ENCODE data around the gene TAPT1. TPM values are rescaled to one million over a fixed set of nuclear protein-coding genes. Genes with fewer than 3 reads are reported as not detected.

Gene TAPT1
- polyA plus RNA-seq, 4 donors, result 7.3 to 22.3 (median 13.6) TPM

GRCh38 chr4:16255730-16256129, 29.5 kb upstream of the TAPT1 start:
- WGBS, 3 donors, result 89 to 95% (median 91%) methylated on average over 2 of the region's 2 CpGs
- H3K27me3 ChIP-seq (ENCODE audit: control insufficient read depth in 3 of 3, insufficient read depth in 3 of 3, low read length in 3 of 3), result no peaks in the 10 kb centered on the region
- H3K9me3 ChIP-seq (ENCODE audit: control insufficient read depth in 2 of 2, insufficient read depth in 1 of 2, low read depth in 1 of 2, low read length in 1 of 2), result no peaks in the 10 kb centered on the region
- H3K36me3 ChIP-seq (ENCODE audit: control insufficient read depth in 3 of 3, insufficient read depth in 2 of 3, low read depth in 1 of 3, low read length in 3 of 3), result peaks cover 2 to 9% (median 3%) of the 10 kb centered on the region in 3 donors
- DNase-seq (no peak), FAIRE-seq (no peak)
- no peak overlapping the region for H3K4me3 ChIP-seq (ENCODE audit: low read depth in 1 of 3, low read length in 3 of 3)
- peaks cover 0 to 3% (median 0%) of the 10 kb centered on the region in 3 donors for H3K4me1 ChIP-seq (ENCODE audit: control insufficient read depth in 3 of 3, insufficient read depth in 2 of 3, low read depth in 1 of 3, low read length in 2 of 3)
- H3K27ac ChIP-seq (ENCODE audit: low read depth in 1 of 3, low read length in 2 of 3), result no peak overlapping the region

GRCh38 chr4:16253127-16253960, 27.1 kb upstream of the TAPT1 start:
- no peaks in the 10 kb centered on the region for H3K27me3 ChIP-seq (ENCODE audit: control insufficient read depth in 3 of 3, insufficient read depth in 3 of 3, low read length in 3 of 3)
- H3K9me3 ChIP-seq (ENCODE audit: control insufficient read depth in 2 of 2, insufficient read depth in 1 of 2, low read depth in 1 of 2, low read length in 1 of 2), result no peaks in the 10 kb centered on the region
- peaks cover 2 to 9% (median 3%) of the 10 kb centered on the region in 3 donors for H3K36me3 ChIP-seq (ENCODE audit: control insufficient read depth in 3 of 3, insufficient read depth in 2 of 3, low read depth in 1 of 3, low read length in 3 of 3)
- no peak for DNase-seq
- no peak overlapping the region for H3K4me3 ChIP-seq (ENCODE audit: low read depth in 1 of 3, low read length in 3 of 3)
- no peak for FAIRE-seq
- H3K27ac ChIP-seq (ENCODE audit: low read depth in 1 of 3, low read length in 2 of 3), result no peak overlapping the region
- 80 to 86% (median 82%) methylated on average over 2 of the region's 2 CpGs for WGBS, 3 donors
- H3K4me1 ChIP-seq (ENCODE audit: control insufficient read depth in 3 of 3, insufficient read depth in 2 of 3, low read depth in 1 of 3, low read length in 2 of 3), result peaks cover 0 to 4% (median 0%) of the 10 kb centered on the region in 3 donors

GRCh38 chr4:16250661-16251365, 24.5 kb upstream of the TAPT1 start:
- 56 to 82% (median 74%) methylated on average over 6 of the region's 6 CpGs for WGBS, 3 donors
- Histone ChIP-seq H3K9me3 (ENCODE audit: control insufficient read depth in 2 of 2, insufficient read depth in 1 of 2, low read depth in 1 of 2, low read length in 1 of 2) (no peaks in the 10 kb centered on the region), H3K4me3 (ENCODE audit: low read depth in 1 of 3, low read length in 3 of 3) (no peak overlapping the region), H3K27me3 (ENCODE audit: control insufficient read depth in 3 of 3, insufficient read depth in 3 of 3, low read length in 3 of 3) (no peaks in the 10 kb centered on the region), H3K27ac (ENCODE audit: low read depth in 1 of 3, low read length in 2 of 3) (peak overlapping the region in 1 of 3 donors; percentile 7), H3K4me1 (ENCODE audit: control insufficient read depth in 3 of 3, insufficient read depth in 2 of 3, low read depth in 1 of 3, low read length in 2 of 3) (peaks cover 0 to 4% (median 0%) of the 10 kb centered on the region in 3 donors), H3K36me3 (ENCODE audit: control insufficient read depth in 3 of 3, insufficient read depth in 2 of 3, low read depth in 1 of 3, low read length in 3 of 3) (peaks cover 0 to 6% (median 2%) of the 10 kb centered on the region in 3 donors)
- no peak for FAIRE-seq
- DNase-seq, result peak; percentile 74 to 81

- Histone ChIP-seq H3K4me1 (ENCODE audit: control insufficient read depth in 3 of 3, insufficient read depth in 2 of 3, low read depth in 1 of 3, low read length in 2 of 3) (peaks cover 0 to 4% (median 0%) of the 10 kb centered on the region in 3 donors), H3K36me3 (ENCODE audit: control insufficient read depth in 3 of 3, insufficient read depth in 2 of 3, low read depth in 1 of 3, low read length in 3 of 3) (peaks cover 0 to 9% (median 3%) of the 10 kb centered on the region in 3 donors), H3K27me3 (ENCODE audit: control insufficient read depth in 3 of 3, insufficient read depth in 3 of 3, low read length in 3 of 3) (no peaks in the 10 kb centered on the region), H3K9me3 (ENCODE audit: control insufficient read depth in 2 of 2, insufficient read depth in 1 of 2, low read depth in 1 of 2, low read length in 1 of 2) (no peaks in the 10 kb centered on the region), H3K4me3 (ENCODE audit: low read depth in 1 of 3, low read length in 3 of 3) (no peak overlapping the region), H3K27ac (ENCODE audit: low read depth in 1 of 3, low read length in 2 of 3) (no peak overlapping the region)
- 92 to 99% (median 98%) methylated on average over 2 of the region's 2 CpGs for WGBS, 3 donors
- no peak for FAIRE-seq
- DNase-seq, result no peak
These were observed 22.3 kb upstream of the TAPT1 start for GRCh38 chr4:16248605-16249004.

GRCh38 chr4:16245241-16245640, 19.0 kb upstream of the TAPT1 start:
- H3K27me3 ChIP-seq (ENCODE audit: control insufficient read depth in 3 of 3, insufficient read depth in 3 of 3, low read length in 3 of 3), result no peaks in the 10 kb centered on the region
- WGBS, 3 donors, result 91 to 100% (median 94%) methylated on average over 1 of the region's 1 CpG
- H3K4me1 ChIP-seq (ENCODE audit: control insufficient read depth in 3 of 3, insufficient read depth in 2 of 3, low read depth in 1 of 3, low read length in 2 of 3), result no peaks in the 10 kb centered on the region
- H3K9me3 ChIP-seq (ENCODE audit: control insufficient read depth in 2 of 2, insufficient read depth in 1 of 2, low read depth in 1 of 2, low read length in 1 of 2), result no peaks in the 10 kb centered on the region
- FAIRE-seq (no peak), DNase-seq (no peak)
- H3K27ac ChIP-seq (ENCODE audit: low read depth in 1 of 3, low read length in 2 of 3), result no peak overlapping the region
- H3K4me3 ChIP-seq (ENCODE audit: low read depth in 1 of 3, low read length in 3 of 3), result no peak overlapping the region
- H3K36me3 ChIP-seq (ENCODE audit: control insufficient read depth in 3 of 3, insufficient read depth in 2 of 3, low read depth in 1 of 3, low read length in 3 of 3), result peaks cover 3 to 9% (median 4%) of the 10 kb centered on the region in 3 donors

- no peak overlapping the region for H3K4me3 ChIP-seq (ENCODE audit: low read depth in 1 of 3, low read length in 3 of 3)
- DNase-seq, result no peak
- peaks cover 3 to 9% (median 4%) of the 10 kb centered on the region in 3 donors for H3K36me3 ChIP-seq (ENCODE audit: control insufficient read depth in 3 of 3, insufficient read depth in 2 of 3, low read depth in 1 of 3, low read length in 3 of 3)
- 88 to 92% (median 90%) methylated on average over 4 of the region's 4 CpGs for WGBS, 3 donors
- H3K27ac ChIP-seq (ENCODE audit: low read depth in 1 of 3, low read length in 2 of 3), result no peak overlapping the region
- H3K4me1 ChIP-seq (ENCODE audit: control insufficient read depth in 3 of 3, insufficient read depth in 2 of 3, low read depth in 1 of 3, low read length in 2 of 3), result no peaks in the 10 kb centered on the region
- no peaks in the 10 kb centered on the region for H3K9me3 ChIP-seq (ENCODE audit: control insufficient read depth in 2 of 2, insufficient read depth in 1 of 2, low read depth in 1 of 2, low read length in 1 of 2)
- FAIRE-seq, result no peak
- H3K27me3 ChIP-seq (ENCODE audit: control insufficient read depth in 3 of 3, insufficient read depth in 3 of 3, low read length in 3 of 3), result no peaks in the 10 kb centered on the region
These were observed 17.0 kb upstream of the TAPT1 start for GRCh38 chr4:16243285-16243684.

- H3K36me3 ChIP-seq (ENCODE audit: control insufficient read depth in 3 of 3, insufficient read depth in 2 of 3, low read depth in 1 of 3, low read length in 3 of 3), result peaks cover 1 to 4% (median 3%) of the 10 kb centered on the region in 3 donors
- DNase-seq (no peak), FAIRE-seq (no peak)
- no peak overlapping the region for H3K27ac ChIP-seq (ENCODE audit: low read depth in 1 of 3, low read length in 2 of 3)
- H3K9me3 ChIP-seq (ENCODE audit: control insufficient read depth in 2 of 2, insufficient read depth in 1 of 2, low read depth in 1 of 2, low read length in 1 of 2), result no peaks in the 10 kb centered on the region
- H3K27me3 ChIP-seq (ENCODE audit: control insufficient read depth in 3 of 3, insufficient read depth in 3 of 3, low read length in 3 of 3), result no peaks in the 10 kb centered on the region
- no peak overlapping the region for H3K4me3 ChIP-seq (ENCODE audit: low read depth in 1 of 3, low read length in 3 of 3)
- H3K4me1 ChIP-seq (ENCODE audit: control insufficient read depth in 3 of 3, insufficient read depth in 2 of 3, low read depth in 1 of 3, low read length in 2 of 3), result no peaks in the 10 kb centered on the region
These were observed 14.0 kb upstream of the TAPT1 start for GRCh38 chr4:16240300-16240699.

GRCh38 chr4:16239086-16239485, 12.8 kb upstream of the TAPT1 start:
- no peaks in the 10 kb centered on the region for H3K27me3 ChIP-seq (ENCODE audit: control insufficient read depth in 3 of 3, insufficient read depth in 3 of 3, low read length in 3 of 3)
- no peaks in the 10 kb centered on the region for H3K4me1 ChIP-seq (ENCODE audit: control insufficient read depth in 3 of 3, insufficient read depth in 2 of 3, low read depth in 1 of 3, low read length in 2 of 3)
- FAIRE-seq (no peak), DNase-seq (no peak)
- WGBS, 3 donors, result 94 to 96% (median 96%) methylated on average over 3 of the region's 3 CpGs
- H3K9me3 ChIP-seq (ENCODE audit: control insufficient read depth in 2 of 2, insufficient read depth in 1 of 2, low read depth in 1 of 2, low read length in 1 of 2), result no peaks in the 10 kb centered on the region
- no peak overlapping the region for H3K4me3 ChIP-seq (ENCODE audit: low read depth in 1 of 3, low read length in 3 of 3)
- peaks cover 0 to 4% (median 0%) of the 10 kb centered on the region in 3 donors for H3K36me3 ChIP-seq (ENCODE audit: control insufficient read depth in 3 of 3, insufficient read depth in 2 of 3, low read depth in 1 of 3, low read length in 3 of 3)
- no peak overlapping the region for H3K27ac ChIP-seq (ENCODE audit: low read depth in 1 of 3, low read length in 2 of 3)
